SK-N-SH (cell line): ENCODE measurements around the gene RFX1. TPM values are rescaled to one million over a fixed set of nuclear protein-coding genes. Genes with fewer than 3 reads are reported as not detected.

Experiments
- CTCF ChIA-PET: fragments of 300-600, 350-600 bp; formaldehyde crosslinking; extraction: SDS; loops from one replicate; lab custom pipeline; 2021; lab: Yijun Ruan, JAX
- POLR2A ChIA-PET: fragments of 350-600 bp; sonication (Branson Sonifier 250); formaldehyde crosslinking; extraction: SDS; loops from one replicate; lab custom pipeline; 2020; ENCODE audit warnings: antibody characterized with exemption, inconsistent platforms; lab: Yijun Ruan, JAX
- DNase-seq: peaks from one replicate; pipeline ENCODE4 v3.0.0; 2012
- H2AFZ ChIP-seq: fragments of 200-600 bp; sonication (generic); 2 replicates; pipeline ENCODE4 v1.8.1; 2016; ENCODE audit warnings: antibody characterized with exemption, mild to moderate bottlenecking, low read depth
- H3F3A ChIP-seq: fragments of 200-600 bp; sonication (generic); replicated peaks from 2 replicates; pipeline ENCODE3; 2016; ENCODE audit warnings: antibody characterized with exemption, mild to moderate bottlenecking; ENCODE audit not compliant: insufficient read depth
- H3K27ac ChIP-seq, 2 experiments: fragments of 200-500 bp in 1 of 2; fragments of 200-600 bp in 1 of 2; sonication (Bioruptor generic) in 1 of 2; sonication (generic), shearing (Covaris generic) in 1 of 2; 2 replicates each; pipeline versions ENCODE4 v1.5.1 to v1.6.1; 2014 to 2016; ENCODE audit warnings: low read depth in 2 of 2, inconsistent platforms in 1 of 2, low read length in 1 of 2, mild to moderate bottlenecking in 1 of 2, mixed read lengths in 1 of 2
- H3K27me3 ChIP-seq: fragments of 200-600 bp; sonication (generic), shearing (Covaris generic); 2 replicates; pipeline ENCODE4 v1.6.1; 2016; ENCODE audit warnings: mixed run types; ENCODE audit not compliant: insufficient read depth
- H3K36me3 ChIP-seq, 2 experiments: fragments of 200-500 bp in 1 of 2; fragments of 200-600 bp in 1 of 2; sonication (Bioruptor generic) in 1 of 2; sonication (generic) in 1 of 2; replicated peaks in 1 of 2; 2 replicates each; pipeline versions ENCODE3 to v1.5.1; 2014 to 2016; ENCODE audit warnings: low read length in 1 of 2, mild to moderate bottlenecking in 1 of 2; ENCODE audit not compliant: insufficient read depth in 2 of 2, control insufficient read depth in 1 of 2
- H3K4me1 ChIP-seq, 2 experiments: fragments of 200-500 bp in 1 of 2; fragments of 200-600 bp in 1 of 2; sonication (Bioruptor generic) in 1 of 2; sonication (generic), shearing (Covaris generic) in 1 of 2; 2 replicates each; pipeline versions ENCODE4 v1.5.1 to v1.6.1; 2014 to 2016; ENCODE audit warnings: low read depth in 1 of 2, low read length in 1 of 2, mixed run types in 1 of 2; ENCODE audit not compliant: insufficient read depth in 2 of 2, control insufficient read depth in 1 of 2
- H3K4me2 ChIP-seq: fragments of 200-600 bp; sonication (generic), shearing (Covaris generic); 2 replicates; pipeline ENCODE4 v1.6.1; 2017; ENCODE audit warnings: mixed run types
- H3K4me3 ChIP-seq, 2 experiments: fragments of 200-500 bp in 1 of 2; fragments of 200-600 bp in 1 of 2; sonication (Bioruptor generic) in 1 of 2; sonication (generic), shearing (Covaris generic) in 1 of 2; 2 replicates each; pipeline versions ENCODE4 v1.5.1 to v1.8.1; 2014 to 2016; ENCODE audit warnings: low read depth in 2 of 2, inconsistent platforms in 1 of 2, low read length in 1 of 2, mild to moderate bottlenecking in 1 of 2, mixed read lengths in 1 of 2, moderate library complexity in 1 of 2
- H3K79me2 ChIP-seq: fragments of 200-600 bp; sonication (generic); 2 replicates; pipeline ENCODE4 v1.8.1; 2017; ENCODE audit warnings: mild to moderate bottlenecking; ENCODE audit not compliant: insufficient read depth
- H3K9ac ChIP-seq: fragments of 200-600 bp; sonication (generic); 2 replicates; pipeline ENCODE4 v1.6.1; 2017; ENCODE audit warnings: mixed run types
- H3K9me2 ChIP-seq: fragments of 200-600 bp; sonication (generic); 2 replicates; pipeline ENCODE4 v1.6.1; 2017; ENCODE audit warnings: mixed run types
- H3K9me3 ChIP-seq: fragments of 200-600 bp; sonication (generic); 2 replicates; pipeline ENCODE4 v1.6.1; 2017; ENCODE audit warnings: mixed run types, mild to moderate bottlenecking, moderate library complexity
- H4K20me1 ChIP-seq: fragments of 200-600 bp; sonication (generic); 2 replicates; pipeline ENCODE4 v1.6.1; 2017; ENCODE audit warnings: mild to moderate bottlenecking, mixed run types; ENCODE audit not compliant: insufficient read depth
- CHD2 ChIP-seq: fragments of 150-350 bp; IDR thresholded peaks from 2 replicates; pipeline ENCODE4 v1.6.1; 2018; ENCODE audit warnings: low read length; ENCODE audit not compliant: partially characterized antibody
- EP300 ChIP-seq, 2 experiments: IDR thresholded peaks; 2 replicates each; pipeline versions ENCODE4 v1.4.0 to v1.6.1; 2012; ENCODE audit warnings: borderline replicate concordance in 1 of 2, low read depth in 1 of 2, low read length in 1 of 2
- FOXJ3 ChIP-seq: sonication (generic); formaldehyde crosslinking; IDR thresholded peaks from 2 replicates; pipeline ENCODE4 v1.5.1; 2020; ENCODE audit warnings: mild to moderate bottlenecking, missing genetic modification reagents
- FOXM1 ChIP-seq: IDR thresholded peaks from 2 replicates; pipeline ENCODE4 v1.4.0; 2012; ENCODE audit warnings: low read depth, mild to moderate bottlenecking
- GABPA ChIP-seq: IDR thresholded peaks from 2 replicates; pipeline ENCODE4 v1.4.0; 2012; ENCODE audit warnings: low read depth, mild to moderate bottlenecking
- GATA2 ChIP-seq: sonication (generic); formaldehyde crosslinking; IDR thresholded peaks from 2 replicates; pipeline ENCODE4 v1.5.0; 2020; ENCODE audit warnings: mild to moderate bottlenecking, missing genetic modification reagents
- JUND ChIP-seq: IDR thresholded peaks from 2 replicates; pipeline ENCODE4 v1.4.0; 2012
- MAX ChIP-seq: IDR thresholded peaks from 2 replicates; pipeline ENCODE4 v1.4.0; 2012; ENCODE audit warnings: low read depth
- MXI1 ChIP-seq: IDR thresholded peaks from 2 replicates; pipeline ENCODE4 v1.6.1; 2012; ENCODE audit warnings: mild to moderate bottlenecking, low read depth, low read length, improper control_type of control experiment
- NFIC ChIP-seq: IDR thresholded peaks from 2 replicates; pipeline ENCODE4 v1.4.0; 2012; ENCODE audit warnings: borderline replicate concordance
- NRF1 ChIP-seq: IDR thresholded peaks from 2 replicates; pipeline ENCODE4 v1.6.1; 2012; ENCODE audit warnings: low read depth, mild to moderate bottlenecking, low read length
- PBX3 ChIP-seq: IDR thresholded peaks from 2 replicates; pipeline ENCODE4; 2012
- RAD21 ChIP-seq: IDR thresholded peaks from 2 replicates; pipeline ENCODE4 v1.6.1; 2012; ENCODE audit warnings: mild to moderate bottlenecking, low read length
- RCOR1 ChIP-seq: fragments of 150-350 bp; IDR thresholded peaks from 2 replicates; pipeline ENCODE4 v1.6.1; 2017; ENCODE audit warnings: antibody characterized with exemption, low read length
- REST ChIP-seq: IDR thresholded peaks from 2 replicates; pipeline ENCODE4 v1.6.1; 2012; ENCODE audit warnings: mild to moderate bottlenecking, low read depth, low read length, moderate library complexity
- RFX5 ChIP-seq: IDR thresholded peaks from 2 replicates; pipeline ENCODE4 v1.6.1; 2012; ENCODE audit warnings: mild to moderate bottlenecking, improper control_type of control experiment, low read length
- RXRA ChIP-seq: IDR thresholded peaks from 2 replicates; pipeline ENCODE4 v1.4.0; 2012; ENCODE audit warnings: low read depth, mild to moderate bottlenecking, borderline replicate concordance
- TAF1 ChIP-seq: IDR thresholded peaks from 2 replicates; pipeline ENCODE4 v1.6.1; 2012; ENCODE audit warnings: low read depth, mild to moderate bottlenecking, low read length, moderate library complexity, borderline replicate concordance
- TCF12 ChIP-seq: IDR thresholded peaks from 2 replicates; pipeline ENCODE4 v1.4.0; 2012
- USF1 ChIP-seq: IDR thresholded peaks from 2 replicates; pipeline ENCODE4 v1.4.0; 2012; ENCODE audit warnings: low read depth, borderline replicate concordance
- YY1 ChIP-seq: IDR thresholded peaks from 2 replicates; pipeline ENCODE4 v1.4.0; 2012; ENCODE audit warnings: low read depth, mild to moderate bottlenecking
- WGBS: methylation state at CpG from one replicate; pipeline ENCODE4 v1.1.6; 2017; ENCODE audit warnings: low lambda C conversion rate; 5-methylcytosine and 5-hydroxymethylcytosine counted together
- polyA plus RNA-seq, 3 experiments: library from polyadenylated mRNA; depleted of rRNA; stranded (reverse); fragments of >200 nt; gene quantifications; 2 replicates each; pipeline ENCODE4 v1.2.3, GENCODE V29; 2012

Gene RFX1
- polyA plus RNA-seq, 1 of the 3 experiments (the other 2 are of a cell fraction), result 1.5 TPM

GRCh38 chr19:13993590-13994300 is 12.4 kb downstream of the RFX1 start:
- Histone ChIP-seq H3F3A (no peaks in the 10 kb centered on the region), H3K27ac (peak overlapping the region; percentile 30 to 82; a peak in 3 of 4 replicates), H3K4me2 (no peak overlapping the region), H3K9me2 (no peaks in the 10 kb centered on the region), H3K4me1 (peaks cover 0 to 11% of the 10 kb centered on the region in 2 experiments; a peak in 1 of 4 replicates)
- WGBS, result 63% methylated on average over 15 of the region's 22 CpGs
- TF ChIP-seq CHD2, result no peak
- 0 out of 2 replicates have a peak, but pooled peaks have one; percentile 40 for TF ChIP-seq RCOR1
- peak; percentile 44; the same call in 1 of the 2 replicates for TF ChIP-seq MXI1
- TF ChIP-seq RAD21, result peak; percentile 21; the same call in 1 of the 2 replicates
- TF ChIP-seq, all 33 proteins: peak for 3
- POLR2A ChIA-PET, result interaction anchor here (0.7 to 1.0 kb wide), 4 partner anchors 9 to 62 kb away, joined by 3 to 6 read pairs (median 4); partner anchors contain the start of gene RFX1
- Histone ChIP-seq H2AFZ (no peak overlapping the region), H3K27me3 (no peaks in the 10 kb centered on the region), H4K20me1 (no peaks in the 10 kb centered on the region), H3K9me3 (peaks cover 2% of the 10 kb centered on the region; the same call in 1 of the 2 replicates), H3K79me2 (peaks cover 5% of the 10 kb centered on the region; the same call in 1 of the 2 replicates), H3K4me3 (no peak overlapping the region), H3K9ac (no peak overlapping the region), H3K36me3 (peaks cover 0 to 3% of the 10 kb centered on the region in 2 experiments)
- peak; percentile 89 for DNase-seq
- CTCF ChIA-PET, result interaction anchor here (0.8 to 1.4 kb wide), 7 partner anchors 13 to 112 kb away, joined by 3 to 5 read pairs (median 3); partner anchors contain the start of gene IL27RA

GRCh38 chr19:13992025-13992424 is 14.1 kb downstream of the RFX1 start:
- H3K36me3 ChIP-seq, result no peaks in the 10 kb centered on the region
- no peaks in the 10 kb centered on the region for H3K9me2 ChIP-seq
- no peak overlapping the region for H3K9ac ChIP-seq
- no peaks in the 10 kb centered on the region for H3K27me3 ChIP-seq
- 94% methylated on average over 6 of the region's 7 CpGs for WGBS
- no peak overlapping the region for H3K4me2 ChIP-seq
- peaks cover under 1% of the 10 kb centered on the region for H3F3A ChIP-seq
- ChIA-PET POLR2A (no interaction called here), CTCF (interaction anchor here (0.9 to 1.5 kb wide), 2 partner anchors 15 to 40 kb away, joined by 4 to 5 read pairs; partner anchors contain the start of gene IL27RA)
- TF ChIP-seq RCOR1, result no peak
- TF ChIP-seq NRF1, result no peak
- no peak for TF ChIP-seq RXRA
- no peak for TF ChIP-seq FOXM1
- TF ChIP-seq NFIC, result no peak
- no peak for TF ChIP-seq TCF12
- TF ChIP-seq PBX3, result no peak
- no peak for TF ChIP-seq MAX
- no peak for TF ChIP-seq JUND
- no peak for TF ChIP-seq MXI1
- no peak for TF ChIP-seq YY1
- TF ChIP-seq GATA2 (CRISPR knock-in tag), result no peak
- TF ChIP-seq CHD2, result no peak
- TF ChIP-seq FOXJ3 (CRISPR knock-in tag), result no peak
- no peak for TF ChIP-seq USF1
- no peak for TF ChIP-seq GABPA
- no peak for TF ChIP-seq TAF1
- no peak for TF ChIP-seq EP300 (IDR thresholded peaks at IDR 0.05; ENCODE audit: borderline replicate concordance in 1 of 2, low read depth in 1 of 2, low read length in 1 of 2)
- TF ChIP-seq RFX5, result no peak
- TF ChIP-seq REST, result no peak
- H4K20me1 ChIP-seq, result no peaks in the 10 kb centered on the region
- H3K4me1 ChIP-seq, result peaks cover 3 to 18% of the 10 kb centered on the region in 2 experiments; a peak in 3 of 4 replicates
- no peaks in the 10 kb centered on the region for H3K79me2 ChIP-seq
- no peak overlapping the region; a peak in 1 of 4 replicates for H3K27ac ChIP-seq
- DNase-seq, result no peak
- H3K9me3 ChIP-seq, result no peaks in the 10 kb centered on the region
- no peak overlapping the region for H3K4me3 ChIP-seq
- H2AFZ ChIP-seq, result no peak overlapping the region
